Body of pancreas (tissue), 4 donors: ENCODE results near the gene POLD1. TPM values are rescaled to one million over a fixed set of nuclear protein-coding genes. Genes with fewer than 3 reads are reported as not detected.

Experiments used
- ATAC-seq: fragments of 150-250 bp; one replicate; pipeline ENCODE4 v1.9.1; 2016
- DNase-seq, 4 donors: peaks; one replicate each; pipeline ENCODE4 v3.0.0-alpha.2; 2019
- H3K27ac ChIP-seq, 4 donors: fragments of 200-600 bp; sonication (generic); 1 replicate in 3 of 4; 2 replicates in 1 of 4; pipeline versions ENCODE4 v1.5.1 to v1.6.1; 2016 to 2019; ENCODE audit warnings: mild to moderate bottlenecking in 1 of 4, mixed read lengths in 1 of 4, moderate library complexity in 1 of 4
- H3K27me3 ChIP-seq, 2 donors: fragments of 200-600 bp; sonication (generic); one replicate each; pipeline ENCODE4 v1.6.0; 2016; ENCODE audit warnings: mild to moderate bottlenecking in 1 of 2
- H3K36me3 ChIP-seq, 2 donors: fragments of 200-600 bp; sonication (generic); replicated peaks in 1 of 2; 2 replicates each; pipeline ENCODE4 v1.5.1; 2016; ENCODE audit warnings: low read depth in 2 of 2; ENCODE audit not compliant: insufficient read depth in 1 of 2
- H3K4me1 ChIP-seq: fragments of 200-600 bp; sonication (generic); one replicate; pipeline ENCODE4 v1.6.0; 2016
- H3K4me3 ChIP-seq, 2 donors: fragments of 200-600 bp; sonication (generic); 1 replicate in 1 of 2; 2 replicates in 1 of 2; pipeline ENCODE4 v1.5.1; 2016 to 2019
- H3K9me3 ChIP-seq, 3 donors: fragments of 200-600 bp; sonication (generic); 1 replicate in 2 of 3; 2 replicates in 1 of 3; pipeline ENCODE4 v1.5.1; 2016
- CTCF ChIP-seq, 7 experiments: fragments of 450-650 bp in 4 of 7; fragments of 200-600 bp in 3 of 7; sonication (generic) in 3 of 7; IDR thresholded peaks; one replicate each; pipeline ENCODE4 v1.5.1; 2016 to 2019; ENCODE audit warnings: antibody characterized with exemption in 7 of 7
- POLR2A ChIP-seq, 3 donors: fragments of 450-650 bp; IDR thresholded peaks; one replicate each; pipeline ENCODE4 v1.6.1; 2016; ENCODE audit warnings: antibody characterized with exemption in 3 of 3, mild to moderate bottlenecking in 2 of 3
- WGBS, 2 donors: methylation state at CpG; one replicate each; pipeline ENCODE4 v1.1.5; 2017; 5-methylcytosine and 5-hydroxymethylcytosine counted together
- intact Hi-C: fragments of 100-400 bp; cut with DNase I; formaldehyde crosslinking; loops from one replicate; pipeline ENCODE4 v1.15.1; 2023
- total RNA-seq, 2 donors: library from RNA; depleted of rRNA; stranded (reverse); fragments of >200 nt; gene quantifications; one replicate each; pipeline ENCODE4 v1.1.0, GENCODE V29; 2016

POLD1 gene
- total RNA-seq, 2 donors from 2014 or later = 13.2 to 13.8 TPM

GRCh38 chr19:50465000-50465399 lies 80.9 kb downstream of the POLD1 start:
- ATAC-seq (no peak), DNase-seq (no peak)
- Histone ChIP-seq H3K36me3 (no peaks in the 10 kb centered on the region), H3K4me3 (no peak overlapping the region), H3K4me1 (no peaks in the 10 kb centered on the region), H3K9me3 (no peaks in the 10 kb centered on the region), H3K27ac (no peak overlapping the region), H3K27me3 (peaks cover 0 to 4% of the 10 kb centered on the region in 2 donors)
- intact Hi-C loops = loop anchor here (5.0 kb wide), 1 partner anchor 93 kb away; no protein-coding TSS in a partner anchor
- 71 to 80% methylated on average over 10 to 13 of the region's 13 CpGs for WGBS, 2 donors
- TF ChIP-seq POLR2A (IDR thresholded peaks at IDR 0.05) = no peak
- no peak for TF ChIP-seq CTCF (IDR thresholded peaks at IDR 0.05)

- ATAC-seq (peak; percentile 22), DNase-seq (peak in 2 of 4 donors; percentile 14 to 18)
- Histone ChIP-seq H3K4me3 (no peak overlapping the region), H3K4me1 (no peaks in the 10 kb centered on the region), H3K27me3 (peaks cover 0 to 4% of the 10 kb centered on the region in 2 donors), H3K27ac (no peak overlapping the region), H3K9me3 (no peaks in the 10 kb centered on the region), H3K36me3 (no peaks in the 10 kb centered on the region)
- intact Hi-C loops = no loop called here
- TF ChIP-seq POLR2A (IDR thresholded peaks at IDR 0.05) = no peak
- peak in 1 of 7 experiments; percentile 3 for TF ChIP-seq CTCF (IDR thresholded peaks at IDR 0.05)
- WGBS, 2 donors = 49 to 71% methylated on average over 17 to 28 of the region's 29 CpGs
Measured at GRCh38 chr19:50465986-50466705, 82.0 kb downstream of the POLD1 start.

- TF ChIP-seq POLR2A (IDR thresholded peaks at IDR 0.05) (no peak), CTCF (IDR thresholded peaks at IDR 0.05) (no peak)
- peaks cover 0 to 4% of the 10 kb centered on the region in 2 donors for H3K27me3 ChIP-seq
- H3K4me1 ChIP-seq = no peaks in the 10 kb centered on the region
- H3K27ac ChIP-seq = no peak overlapping the region
- 76 to 86% methylated on average over 8 to 11 of the region's 11 CpGs for WGBS, 2 donors
- no peak for DNase-seq
- ATAC-seq = no peak
- H3K4me3 ChIP-seq = no peak overlapping the region
- no peaks in the 10 kb centered on the region for H3K9me3 ChIP-seq
- intact Hi-C loops = no loop called here
- no peaks in the 10 kb centered on the region for H3K36me3 ChIP-seq
Measured at GRCh38 chr19:50466706-50467039, 82.5 kb downstream of the POLD1 start.

- TF ChIP-seq CTCF (IDR thresholded peaks at IDR 0.05) = no peak
- TF ChIP-seq POLR2A (IDR thresholded peaks at IDR 0.05) = no peak
- Histone ChIP-seq H3K4me1 (no peaks in the 10 kb centered on the region), H3K4me3 (no peak overlapping the region), H3K9me3 (no peaks in the 10 kb centered on the region), H3K27me3 (no peaks in the 10 kb centered on the region), H3K27ac (no peak overlapping the region), H3K36me3 (no peaks in the 10 kb centered on the region)
- intact Hi-C loops = no loop called here
- WGBS, 2 donors = 69 to 78% methylated on average over 18 of the region's 18 CpGs
- DNase-seq = no peak
- no peak for ATAC-seq
Measured at GRCh38 chr19:50467566-50467965, 83.4 kb downstream of the POLD1 start.

Other genes starting within 250 kb of the POLD1 start
- not detected for gene IZUMO2, start 221.1 kb upstream of the POLD1 start, total RNA-seq
- 10 to 100 TPM; 40.9 to 61.2 TPM for gene MYH14, start 180.7 kb upstream of the POLD1 start, total RNA-seq
- gene KCNC3, start 55.0 kb upstream of the POLD1 start, total RNA-seq = 1 to 10 TPM; 1.8 to 6.3 TPM
- 1 to 10 TPM; 1.8 to 2.3 TPM for gene NAPSA, start 18.7 kb upstream of the POLD1 start, total RNA-seq
- 10 to 100 TPM; 43.2 to 50.1 TPM for gene NR1H2, start 7.9 kb upstream of the POLD1 start, total RNA-seq
- 1 to 10 TPM in 1 of 2 donors, not detected in 1; 6.9 TPM for gene SPIB, start 34.6 kb downstream of the POLD1 start, total RNA-seq
- gene MYBPC2, start 48.5 kb downstream of the POLD1 start, total RNA-seq = not detected
- gene EMC10, start 92.2 kb downstream of the POLD1 start, total RNA-seq = 10 to 100 TPM; 60.3 to 68.0 TPM
- 1 to 10 TPM in 1 of 2 donors, not detected in 1; 1.0 TPM for gene GARIN5A, start 92.5 kb downstream of the POLD1 start, total RNA-seq
- 1 to 10 TPM; 5.6 to 7.5 TPM for gene JOSD2, start 126.8 kb downstream of the POLD1 start, total RNA-seq
- gene ASPDH, start 129.6 kb downstream of the POLD1 start, total RNA-seq = not detected
- gene LRRC4B, start 184.1 kb downstream of the POLD1 start, total RNA-seq = 10 to 100 TPM in 1 of 2 donors, under 1 TPM in 1; 0.26 to 10.5 TPM